HG02938 (cell line): Measurements from ENCODE around the gene TRIM7.
"Not testable (repeated sequence)": the region's sequence is repeated elsewhere in the genome, so short reads cannot be mapped to it uniquely, and the experiment has no call there.

Experiments used
- ATAC-seq: cut with Tn5 transposase; IDR thresholded peaks from one replicate; pipeline ENCODE4 v1.9.1; 2021; ENCODE audit warnings: mild to moderate bottlenecking, moderate library complexity; ENCODE audit not compliant: unreplicated experiment

TRIM7 gene

DNA sequence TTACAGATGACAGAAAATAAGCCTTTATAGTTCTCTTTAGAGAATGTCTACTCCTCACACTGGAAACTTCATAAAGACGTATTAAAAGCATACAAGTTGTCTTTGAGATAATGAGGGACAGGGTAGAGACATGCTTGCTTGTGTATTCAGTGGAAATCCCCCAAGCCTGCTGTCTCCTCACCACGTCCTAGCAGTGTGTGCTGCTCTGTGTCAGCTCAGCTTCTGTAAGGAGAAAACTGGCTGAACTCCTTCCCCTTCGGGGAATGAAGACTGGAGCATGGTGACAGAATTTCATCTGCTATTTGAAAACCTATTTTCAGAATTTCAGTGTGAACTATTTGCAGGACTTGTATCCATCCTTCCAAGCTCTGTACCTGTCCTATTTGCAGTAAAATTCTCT is 48.2 kb downstream of the TRIM7 start:
- ATAC-seq: no peak

DNA sequence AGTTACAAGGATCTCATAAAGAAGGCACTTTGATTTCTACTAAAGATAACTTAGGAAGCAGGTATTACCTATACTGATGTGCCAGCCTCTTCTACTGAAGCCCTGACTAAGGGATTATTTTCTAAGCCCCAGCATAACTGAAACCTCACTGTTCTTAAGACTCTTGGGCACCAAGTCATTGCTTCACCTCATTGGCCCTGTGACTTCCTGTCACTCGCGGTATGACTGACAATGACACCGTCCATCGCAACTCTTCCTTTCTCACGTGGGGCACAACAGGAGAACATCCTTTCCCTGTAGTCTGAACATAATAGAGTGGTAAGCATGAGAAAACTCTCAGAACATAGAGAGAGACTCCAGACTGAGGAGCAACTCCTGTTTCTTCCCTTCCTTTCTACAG is 51.2 kb downstream of the TRIM7 start:
- ATAC-seq: no peak

DNA sequence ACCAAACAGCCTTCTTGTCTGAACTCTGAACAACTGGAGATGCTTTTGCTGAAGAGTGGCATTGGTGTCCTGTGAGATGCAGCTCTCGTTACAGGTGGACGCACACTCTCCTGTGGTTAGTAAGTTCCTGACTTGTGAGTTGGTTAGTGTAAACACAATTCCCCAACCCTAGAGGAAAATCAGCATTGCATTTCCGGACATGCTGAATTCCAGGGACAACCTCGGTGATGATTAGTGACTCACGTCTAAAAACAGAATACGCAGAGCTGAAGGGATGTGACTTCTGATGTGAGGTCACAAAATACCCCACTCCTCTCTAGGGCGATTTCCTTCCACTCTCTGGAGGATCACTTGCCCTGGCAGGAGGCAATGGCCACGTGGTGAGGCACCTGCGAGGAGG is 52.6 kb downstream of the TRIM7 start:
- no peak for ATAC-seq

DNA sequence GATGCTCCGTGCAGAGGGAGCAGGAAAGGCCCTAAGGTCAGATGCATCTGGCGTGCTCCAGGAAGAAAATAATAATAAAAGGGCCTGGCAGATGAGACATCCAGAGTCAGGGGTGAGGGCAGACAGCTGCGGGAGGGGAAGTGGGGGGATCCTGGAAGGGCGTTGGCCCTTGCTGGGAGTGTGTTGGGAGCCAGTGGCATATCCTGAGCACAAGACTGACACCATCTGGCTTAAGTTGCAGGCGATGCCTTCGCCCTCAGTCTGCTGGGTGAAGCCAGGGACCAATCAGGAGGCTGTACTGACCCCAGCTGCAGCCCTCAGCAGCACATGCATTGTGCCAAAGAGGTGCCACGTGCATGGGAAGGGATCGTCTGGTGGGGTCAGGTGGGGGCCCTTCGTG is 53.9 kb downstream of the TRIM7 start:
- no peak for ATAC-seq

DNA sequence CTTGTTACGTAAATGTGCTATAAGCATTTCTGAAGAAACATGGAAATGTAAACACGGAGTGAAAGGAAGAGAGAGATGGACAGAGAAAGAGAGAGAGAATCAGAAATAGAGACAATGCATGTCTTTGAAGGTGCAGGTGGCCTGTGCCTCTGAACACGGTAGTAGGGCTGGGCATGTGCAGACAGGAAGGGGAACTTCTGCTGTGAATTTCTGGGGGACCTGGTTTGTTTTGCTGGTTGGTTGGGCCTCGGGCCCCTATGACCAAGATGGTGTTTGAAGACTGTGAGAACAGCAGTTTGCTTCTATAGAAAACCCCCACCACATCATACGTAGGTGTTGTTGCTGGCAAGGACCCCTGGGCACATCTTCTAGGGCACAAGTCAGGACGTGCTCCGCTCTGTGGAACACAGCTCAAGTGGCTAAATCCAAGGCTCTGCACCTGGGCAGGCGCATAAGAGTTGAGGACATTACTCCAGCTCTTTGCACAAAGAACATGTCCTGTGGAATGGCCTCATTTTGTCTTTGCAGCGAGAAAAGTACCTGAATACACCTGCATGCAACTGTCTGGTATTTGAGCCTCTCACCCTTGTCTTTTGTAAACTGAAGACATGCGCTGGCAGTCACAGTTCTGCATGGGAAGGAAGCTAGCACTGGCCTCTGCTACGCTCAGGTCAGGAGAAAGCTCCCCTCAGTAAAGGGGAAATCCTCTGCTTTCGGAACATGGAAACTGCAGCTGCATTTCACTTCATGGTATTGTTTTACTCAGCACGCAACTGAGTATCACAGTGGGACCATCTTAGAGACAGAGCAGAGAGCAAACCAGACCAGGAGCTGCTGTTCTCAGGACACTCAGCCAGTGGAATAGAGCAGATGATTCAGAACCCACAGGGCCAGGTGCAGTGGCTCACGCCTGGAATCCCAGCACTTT is 54.9 kb downstream of the TRIM7 start:
- no peak for ATAC-seq

DNA sequence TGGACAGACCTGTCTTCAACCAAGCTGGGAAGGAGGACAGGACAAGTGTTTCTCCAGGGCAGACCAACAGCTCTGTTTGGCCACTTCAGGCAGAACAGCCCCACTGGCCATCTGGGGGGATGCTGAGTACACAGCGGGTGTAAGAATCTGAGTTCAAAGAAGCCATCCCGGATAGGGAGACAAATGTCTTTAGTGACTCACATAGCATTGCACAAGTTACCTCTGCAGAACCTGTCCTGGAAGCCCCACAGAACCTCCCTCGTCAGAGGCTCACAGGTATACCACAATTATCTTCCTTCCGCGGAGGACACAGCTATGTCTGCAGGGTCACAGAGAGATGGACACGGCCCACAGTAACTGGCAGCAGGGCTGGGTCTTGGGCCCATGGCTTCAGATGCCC is 55.6 kb downstream of the TRIM7 start:
- ATAC-seq: no peak

DNA sequence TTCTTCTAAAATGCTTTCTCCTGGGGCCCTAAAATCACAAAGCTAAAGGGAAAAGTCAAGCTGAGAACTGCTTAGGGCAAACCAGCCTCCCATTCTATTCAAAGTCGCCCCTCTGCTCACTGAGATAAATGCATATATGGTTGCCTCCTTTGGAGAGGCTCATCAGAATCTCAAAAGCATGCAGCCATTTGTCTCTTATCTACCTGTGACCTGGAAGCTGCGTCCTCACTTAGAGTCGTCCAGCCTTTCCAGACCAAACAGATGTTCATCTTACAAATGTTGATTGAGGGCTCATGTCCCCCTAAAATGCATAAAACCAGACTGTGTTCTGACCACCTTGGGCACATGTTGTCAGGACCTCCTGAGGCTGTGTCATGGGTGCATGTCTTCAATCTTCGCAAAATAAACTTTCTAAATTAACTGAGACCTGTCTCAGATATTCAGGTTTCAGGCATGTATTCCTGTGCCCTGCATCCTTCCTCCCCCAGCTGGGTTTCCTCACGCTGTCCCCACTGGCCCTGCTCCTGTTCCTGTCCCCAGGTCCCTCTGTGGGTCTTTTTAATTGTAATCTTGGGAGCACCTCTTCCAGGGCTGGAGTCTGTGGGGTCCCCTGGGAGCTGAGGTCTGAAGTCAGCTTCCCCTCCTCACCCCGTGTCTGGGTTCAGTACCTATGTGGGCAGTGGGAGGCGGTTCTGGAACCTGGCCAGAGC is 57.9 kb downstream of the TRIM7 start, which contains the start of gene OR2V2:
TSS of gene OR2V2 (plus strand) at position 660 of the 710 bp plus-strand sequence. CDS start 7,357 bp downstream, outside the sequence.
- ATAC-seq: not testable (repeated sequence)

DNA sequence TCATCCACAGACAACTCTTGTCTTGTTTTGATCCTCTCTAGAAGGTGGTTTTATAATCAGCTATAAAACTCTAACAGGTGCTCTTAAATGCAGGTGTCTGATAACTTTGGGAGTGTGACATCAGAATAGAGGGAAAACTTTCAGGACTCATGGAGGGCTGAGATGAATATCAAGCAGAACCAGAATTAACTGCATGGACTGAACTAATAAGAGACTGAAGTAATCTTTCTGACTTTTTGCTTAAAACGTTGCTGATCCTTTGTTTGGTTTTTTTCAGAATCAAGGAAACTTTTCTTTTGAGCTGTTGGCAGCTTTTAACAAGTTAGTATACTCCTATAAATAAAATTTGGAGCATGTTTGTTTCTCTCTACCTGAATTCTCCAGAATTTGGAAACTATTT is 59.9 kb downstream of the TRIM7 start:
- ATAC-seq: no peak
